ENCODE data around the gene PRR15L.
A peak's percentile ranks its signal among the peaks of the same experiment; 100 is the strongest.
"Not testable (repeated sequence)": the region's sequence is repeated elsewhere in the genome, so short reads cannot be mapped to it uniquely, and the experiment has no call there.

The PRR15L gene

DNA sequence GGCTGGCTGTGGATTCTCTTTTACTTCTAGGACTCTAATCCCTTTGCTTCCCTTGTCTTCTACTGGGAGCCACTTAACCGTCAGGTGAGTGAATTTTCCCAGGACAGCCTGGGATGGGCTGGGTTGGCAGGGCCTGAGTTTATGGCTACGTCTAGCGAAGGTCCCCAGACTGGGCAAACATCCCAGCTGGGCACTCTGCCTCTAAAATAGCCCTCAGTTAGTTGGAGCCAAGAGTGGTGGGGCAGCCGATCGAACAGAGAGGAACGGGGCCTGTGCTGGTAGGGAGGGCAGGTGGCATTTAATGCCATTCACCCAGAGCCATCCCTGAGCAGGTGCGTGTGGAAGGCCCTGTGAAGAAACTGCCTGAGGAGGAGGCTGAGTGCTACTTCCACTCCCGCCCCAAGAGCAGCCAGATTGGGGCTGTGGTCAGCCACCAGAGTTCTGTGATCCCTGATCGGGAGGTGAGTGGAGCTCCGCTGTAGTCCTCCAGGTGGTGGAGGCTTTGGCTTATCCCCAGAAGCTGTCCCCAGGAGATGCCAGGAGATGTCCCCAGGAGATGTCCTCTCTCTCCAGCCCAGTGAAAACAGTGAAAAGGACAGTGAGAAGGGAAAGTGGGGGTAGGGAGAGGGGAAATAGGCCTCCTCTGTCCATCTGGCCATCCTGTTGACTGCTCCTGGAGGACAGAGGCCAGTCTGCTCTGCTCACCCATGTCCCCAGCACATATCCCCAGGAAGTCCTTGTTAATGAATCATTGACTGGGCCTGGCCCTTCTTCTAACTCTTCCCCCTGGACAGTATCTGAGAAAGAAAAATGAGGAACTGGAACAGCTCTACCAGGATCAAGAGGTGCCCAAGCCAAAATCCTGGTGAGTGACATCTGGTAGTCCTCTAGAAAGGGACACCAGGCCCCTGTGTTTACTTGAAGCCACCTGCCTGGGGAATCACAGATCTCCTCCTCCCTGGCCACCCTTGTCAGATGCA lies 11.9 kb downstream of the PRR15L start:
- TF ChIP-seq GATA1 (IDR thresholded peaks at IDR 0.05; ENCODE audit: low read depth, low read length) (no peak), POLR2A (IDR thresholded peaks at IDR 0.05; ENCODE audit: low read length) (no peak)
- DNase-seq, result no peak

GRCh38 chr17:47945080-47945479 lies 12.6 kb downstream of the PRR15L start:
- DNase-seq, result no peak
- TF ChIP-seq POLR2A (IDR thresholded peaks at IDR 0.05; ENCODE audit: low read length) (no peak), GATA1 (IDR thresholded peaks at IDR 0.05; ENCODE audit: low read depth, low read length) (no peak)

DNA sequence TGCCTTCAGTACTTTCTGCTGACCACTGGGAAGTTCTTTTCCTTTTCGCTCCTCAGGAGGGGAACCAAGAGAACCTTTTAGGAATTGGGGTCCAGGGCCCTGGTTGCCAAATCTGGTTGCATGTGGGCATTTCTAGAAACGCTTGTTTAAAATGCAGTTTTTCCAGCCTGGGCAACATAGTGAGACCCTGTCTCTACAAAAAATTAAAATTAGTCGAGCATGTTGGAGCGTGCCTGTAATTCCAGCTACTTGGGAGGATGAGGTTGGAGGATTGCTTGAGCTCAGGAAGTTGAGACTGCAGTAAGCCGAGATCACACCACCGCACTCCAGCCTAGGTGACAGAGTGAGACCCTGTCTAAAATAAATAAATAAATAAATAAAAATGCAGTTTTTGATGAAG lies 15.1 kb downstream of the PRR15L start:
- DNase-seq, result no peak
- no peak for TF ChIP-seq POLR2A (IDR thresholded peaks at IDR 0.05; ENCODE audit: low read length)
- TF ChIP-seq GATA1 (IDR thresholded peaks at IDR 0.05; ENCODE audit: low read depth, low read length), result no peak

DNA sequence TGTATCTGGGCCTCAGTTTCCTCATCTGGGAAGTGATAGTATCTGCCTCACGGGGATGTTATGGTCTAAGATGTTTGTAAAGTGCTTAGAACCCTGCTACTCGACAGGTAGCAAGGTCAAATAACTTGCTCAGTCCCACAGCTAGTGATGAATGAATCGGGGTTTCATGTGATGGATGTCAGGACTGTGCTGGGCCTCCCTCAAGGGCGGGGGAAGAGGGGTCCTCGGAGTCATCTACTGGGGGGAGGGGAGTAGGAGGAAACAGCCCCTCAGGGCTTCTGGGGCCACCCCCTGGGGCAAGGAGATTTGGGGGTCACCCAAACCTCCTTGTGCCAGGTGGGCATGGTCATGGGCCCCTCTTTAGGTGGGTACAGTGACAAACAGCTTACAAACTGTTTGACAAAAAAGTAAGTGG lies 15.6 kb downstream of the PRR15L start:
- peak; percentile 30 to 46 for DNase-seq

DNA sequence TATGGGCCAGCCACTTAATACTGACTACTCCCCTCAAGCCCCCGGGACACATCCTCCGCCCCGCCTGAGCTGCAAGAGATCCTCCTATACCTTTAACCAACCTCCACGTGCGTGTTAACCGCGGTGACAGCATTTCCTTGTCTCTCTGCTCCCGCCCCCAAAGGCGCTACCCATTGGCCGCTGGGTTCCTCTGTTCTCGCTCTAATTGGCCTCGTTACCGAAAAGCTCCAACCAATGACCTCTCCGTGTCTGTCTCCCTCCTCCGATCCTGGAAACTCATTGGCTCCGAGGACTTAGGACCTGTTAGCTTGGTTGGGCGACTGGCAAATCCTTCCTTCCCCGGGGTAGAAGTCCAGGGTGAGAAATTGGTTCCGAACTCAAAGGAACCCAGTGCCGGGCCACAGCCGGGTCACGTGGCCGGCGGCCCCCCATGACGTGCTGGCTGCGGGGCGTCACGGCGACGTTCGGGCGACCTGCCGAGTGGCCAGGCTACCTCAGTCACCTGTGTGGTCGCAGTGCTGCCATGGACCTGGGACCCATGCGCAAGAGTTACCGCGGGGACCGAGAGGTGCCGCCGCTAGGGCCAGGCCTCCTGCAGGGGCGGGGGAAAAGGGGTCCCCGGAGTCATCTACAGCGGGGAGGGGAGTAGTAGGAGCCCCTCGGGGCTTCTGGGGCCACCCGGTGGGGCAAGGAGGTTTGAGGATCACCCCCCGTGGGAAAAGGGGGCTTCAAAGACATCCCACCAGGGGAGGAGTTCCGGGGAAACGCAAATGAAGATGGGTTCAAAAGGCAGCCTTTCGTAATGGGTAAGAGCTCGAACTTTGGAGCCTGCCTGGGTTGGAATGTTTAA lies 16.2 kb downstream of the PRR15L start, which contains the start of gene PNPO:
TSS of gene PNPO (plus strand) at position 326 of the 850 bp plus-strand sequence. CDS start at position 431, 105 bp downstream.
- peak; percentile 94 to 95 for DNase-seq
- TF ChIP-seq GATA1 (IDR thresholded peaks at IDR 0.05; ENCODE audit: low read depth, low read length) (no peak), POLR2A (IDR thresholded peaks at IDR 0.05; ENCODE audit: low read length) (peak; percentile 82)

More for the DNA sequence above, 15.6 kb downstream of the PRR15L start:
- TF ChIP-seq GATA1 (IDR thresholded peaks at IDR 0.05; ENCODE audit: low read depth, low read length), result no peak
- TF ChIP-seq POLR2A (IDR thresholded peaks at IDR 0.05; ENCODE audit: low read length), result no peak

GRCh38 chr17:47937941-47938340 lies 19.7 kb downstream of the PRR15L start:
- TF ChIP-seq POLR2A (IDR thresholded peaks at IDR 0.05; ENCODE audit: low read length), result no peak
- no peak for TF ChIP-seq GATA1 (IDR thresholded peaks at IDR 0.05; ENCODE audit: low read depth, low read length)
- no peak for DNase-seq

- TF ChIP-seq POLR2A (IDR thresholded peaks at IDR 0.05; ENCODE audit: low read length) (peak; percentile 46), GATA1 (IDR thresholded peaks at IDR 0.05; ENCODE audit: low read depth, low read length) (no peak)
- peak; percentile 95 to 97 for DNase-seq
Measured at GRCh38 chr17:47935961-47936360, 21.7 kb downstream of the PRR15L start.

DNA sequence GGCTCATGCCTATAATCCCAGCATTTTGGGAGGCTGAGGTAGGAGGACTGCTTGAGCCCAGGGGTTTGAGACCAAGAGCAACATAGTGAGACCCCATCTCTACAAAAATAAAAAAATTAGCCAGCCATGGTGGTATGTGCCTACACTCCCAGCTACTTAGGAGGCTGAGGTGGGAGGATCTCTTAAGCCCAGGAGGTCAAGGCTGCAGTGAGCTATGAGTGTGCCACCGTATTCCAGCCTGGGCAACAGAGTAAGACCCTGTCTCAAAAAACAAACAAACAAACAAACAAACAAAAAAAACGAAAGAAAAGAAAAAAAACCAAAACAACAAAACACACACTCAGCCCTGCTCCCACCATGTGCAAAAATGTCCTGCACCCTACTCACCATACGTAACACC lies 22.2 kb downstream of the PRR15L start:
- DNase-seq, result not testable (repeated sequence)

- no peak for TF ChIP-seq GATA1 (IDR thresholded peaks at IDR 0.05; ENCODE audit: low read depth, low read length)
- TF ChIP-seq POLR2A (IDR thresholded peaks at IDR 0.05; ENCODE audit: low read length), result no peak
- no peak for DNase-seq
Measured at GRCh38 chr17:47934856-47935255, 22.8 kb downstream of the PRR15L start.

GRCh38 chr17:47931848-47932247 lies 25.8 kb downstream of the PRR15L start:
- no peak for DNase-seq
- TF ChIP-seq POLR2A (IDR thresholded peaks at IDR 0.05; ENCODE audit: low read length) (no peak), GATA1 (IDR thresholded peaks at IDR 0.05; ENCODE audit: low read depth, low read length) (no peak)

GRCh38 chr17:47929218-47930000 lies 28.3 kb downstream of the PRR15L start:
- no peak for DNase-seq
- no peak for TF ChIP-seq GATA1 (IDR thresholded peaks at IDR 0.05; ENCODE audit: low read depth, low read length)
- no peak for TF ChIP-seq POLR2A (IDR thresholded peaks at IDR 0.05; ENCODE audit: low read length)

GRCh38 chr17:47928415-47928814 lies 29.3 kb downstream of the PRR15L start:
- TF ChIP-seq POLR2A (IDR thresholded peaks at IDR 0.05; ENCODE audit: low read length) (no peak), GATA1 (IDR thresholded peaks at IDR 0.05; ENCODE audit: low read depth, low read length) (no peak)
- no peak for DNase-seq

- DNase-seq, result no peak
- no peak for TF ChIP-seq POLR2A (IDR thresholded peaks at IDR 0.05; ENCODE audit: low read length)
- no peak for TF ChIP-seq GATA1 (IDR thresholded peaks at IDR 0.05; ENCODE audit: low read depth, low read length)
Measured at GRCh38 chr17:47927821-47928400, 29.8 kb downstream of the PRR15L start.

All from erythroblast (primary cell).